HL-60 (cell line): ENCODE measurements around the gene MEIOC.

ENCODE experiments used
- DNase-seq, 2 experiments: peaks; one replicate each; pipeline ENCODE4 v3.0.0-alpha.2; 2010 to 2020; ENCODE audit warnings: low read depth in 1 of 2, low spot score in 1 of 2
- H3K27ac ChIP-seq: fragments of 250-450 bp; sonication (Bioruptor Pico); replicated peaks from 2 replicates; pipeline ENCODE4 v1.5.1; 2020; ENCODE audit warnings: mild to moderate bottlenecking, moderate library complexity
- H3K27me3 ChIP-seq: fragments of 250-450 bp; sonication (Bioruptor Pico); 2 replicates; pipeline ENCODE4 v1.5.1; 2021; ENCODE audit warnings: mild to moderate bottlenecking, moderate library complexity; ENCODE audit not compliant: insufficient read depth, poor library complexity, severe bottlenecking
- H3K4me3 ChIP-seq: replicated peaks from 2 replicates; pipeline ENCODE4 v1.5.1; 2011; ENCODE audit warnings: mild to moderate bottlenecking, control low read depth, low read length; ENCODE audit not compliant: insufficient read depth
- CTCF ChIP-seq: IDR thresholded peaks from one replicate; pipeline ENCODE4 v1.5.1; 2011; ENCODE audit warnings: low read length, control low read depth, inconsistent platforms; ENCODE audit not compliant: insufficient read depth
- GABPA ChIP-seq: IDR thresholded peaks from 2 replicates; pipeline ENCODE4 v1.6.1; 2012; ENCODE audit warnings: low read depth
- POLR2AphosphoS5 ChIP-seq: IDR thresholded peaks from 2 replicates; pipeline ENCODE4 v1.6.1; 2012; ENCODE audit warnings: low read depth
- REST ChIP-seq: IDR thresholded peaks from 2 replicates; pipeline ENCODE4 v1.6.1; 2012; ENCODE audit warnings: low read depth; ENCODE audit not compliant: insufficient replicate concordance
- SPI1 ChIP-seq: IDR thresholded peaks from 2 replicates; pipeline ENCODE4 v1.6.1; 2012; ENCODE audit warnings: low read depth, mild to moderate bottlenecking, borderline replicate concordance

Gene MEIOC

GRCh38 chr17:44719444-44719843 lies 63.2 kb downstream of the MEIOC start:
- H3K27me3 ChIP-seq, result no peaks in the 10 kb centered on the region
- H3K4me3 ChIP-seq, result no peak overlapping the region
- no peak for DNase-seq
- TF ChIP-seq GABPA (no peak), REST (no peak), CTCF (no peak), SPI1 (no peak), POLR2AphosphoS5 (no peak)
- H3K27ac ChIP-seq, result no peak overlapping the region

- no peaks in the 10 kb centered on the region for H3K27me3 ChIP-seq
- TF ChIP-seq POLR2AphosphoS5 (no peak), GABPA (no peak), CTCF (no peak), REST (no peak), SPI1 (no peak)
- no peak overlapping the region for H3K27ac ChIP-seq
- H3K4me3 ChIP-seq, result no peak overlapping the region
- DNase-seq, result no peak
Measured at GRCh38 chr17:44722254-44722653, 66.0 kb downstream of the MEIOC start.
